T-cell (primary cell): ENCODE measurements around the gene MSH4. TPM values are rescaled to one million over a fixed set of nuclear protein-coding genes. Genes with fewer than 3 reads are reported as not detected.

Experiments
- ATAC-seq, 4 experiments: fragments of 200-7000 bp in 3 of 4; fragments of 150-1000 bp in 1 of 4; cut with Tn5 transposase; replicated peaks in 1 of 4; 1 replicate in 3 of 4; 2 replicates in 1 of 4; pipeline ENCODE4 v1.10.0; 2021; ENCODE audit warnings: moderate library complexity in 3 of 4, mild to moderate bottlenecking in 2 of 4, moderate number of reproducible peaks in 1 of 4
- CTCF ChIA-PET, 2 donors: fragments of 300-600 bp; sonication (Branson Sonifier 250); formaldehyde crosslinking; loops; one replicate each; lab custom pipeline; 2022; ENCODE audit warnings: antibody characterized with exemption in 2 of 2; lab: Charles Lee
- POLR2A ChIA-PET, 2 donors: fragments of 300-600 bp; sonication (Branson Sonifier 250); formaldehyde crosslinking; loops; one replicate each; lab custom pipeline; 2022; ENCODE audit warnings: antibody characterized with exemption in 2 of 2; lab: Charles Lee
- DNase-seq, 35 experiments: peaks; one replicate each; pipeline versions ENCODE4 v3.0.0 to v3.0.0-alpha.2; 2013 to 2023
- H3K27ac ChIP-seq: one replicate; pipeline ENCODE4 v1.5.1; 2013; ENCODE audit warnings: low read length
- H3K27me3 ChIP-seq, 2 experiments: replicated peaks in 1 of 2; 1 replicate in 1 of 2; 2 replicates in 1 of 2; pipeline versions ENCODE4 v1.6.1 to v1.7.0; 2013; ENCODE audit warnings: low read length in 1 of 2, mixed read lengths in 1 of 2; ENCODE audit not compliant: control insufficient read depth in 2 of 2, insufficient read depth in 2 of 2; ENCODE audit errors: extremely low read depth in 1 of 2
- H3K36me3 ChIP-seq, 2 donors: 1 replicate in 1 of 2; 2 replicates in 1 of 2; pipeline versions ENCODE4 v1.6.1 to v1.7.0; 2013; ENCODE audit warnings: low read length in 1 of 2; ENCODE audit not compliant: control insufficient read depth in 2 of 2, insufficient read depth in 1 of 2; ENCODE audit errors: extremely low read depth in 1 of 2
- H3K4me1 ChIP-seq, 2 experiments: 1 replicate in 1 of 2; 2 replicates in 1 of 2; pipeline versions ENCODE4 v1.6.1 to v1.7.0; 2013; ENCODE audit warnings: low read length in 2 of 2, mixed read lengths in 1 of 2; ENCODE audit not compliant: insufficient read depth in 2 of 2, control insufficient read depth in 1 of 2; ENCODE audit errors: extremely low read depth in 1 of 2
- H3K4me3 ChIP-seq, 2 donors: 1 replicate in 1 of 2; 2 replicates in 1 of 2; pipeline versions ENCODE4 v1.5.1 to v1.7.0; 2013; ENCODE audit warnings: mild to moderate bottlenecking in 2 of 2, low read length in 1 of 2, moderate library complexity in 1 of 2; ENCODE audit not compliant: control insufficient read depth in 1 of 2; ENCODE audit errors: extremely low read depth in 1 of 2
- H3K9me3 ChIP-seq: 2 replicates; pipeline ENCODE4 v1.7.0; 2013
- H3K27ac Mint-ChIP-seq, 2 donors: one replicate each; pipeline ENCODE4 v1.8.0; 2020 to 2021; ENCODE audit warnings: mild to moderate bottlenecking in 2 of 2, mixed read lengths in 2 of 2
- H3K27me3 Mint-ChIP-seq, 2 donors: one replicate each; pipeline ENCODE4 v1.8.0; 2021 to 2022; ENCODE audit warnings: mixed read lengths in 2 of 2
- H3K36me3 Mint-ChIP-seq: one replicate; pipeline ENCODE4 v1.8.0; 2021; ENCODE audit warnings: mixed read lengths
- H3K4me1 Mint-ChIP-seq, 3 donors: one replicate each; pipeline ENCODE4 v1.8.0; 2020 to 2022; ENCODE audit warnings: mixed read lengths in 3 of 3, mild to moderate bottlenecking in 1 of 3
- H3K4me3 Mint-ChIP-seq, 3 donors: one replicate each; pipeline ENCODE4 v1.8.0; 2020 to 2022; ENCODE audit warnings: mild to moderate bottlenecking in 3 of 3, mixed read lengths in 3 of 3, moderate library complexity in 3 of 3
- H3K9me3 Mint-ChIP-seq, 3 donors: one replicate each; pipeline ENCODE4 v1.8.0; 2020 to 2022; ENCODE audit warnings: mixed read lengths in 3 of 3
- WGBS: methylation state at CpG from one replicate; pipeline ENCODE4 v1.1.5; 2013; ENCODE audit warnings: missing lambda C conversion rate; ENCODE audit not compliant: insufficient coverage; 5-methylcytosine and 5-hydroxymethylcytosine counted together
- total RNA-seq, 35 experiments: library from RNA in 6 of 35; stranded (reverse) in 6 of 35; fragments of 120-200 nt in 1 of 35; gene quantifications; one replicate each; pipeline versions ENCODE4 v1.2.1 to v1.2.4 and lab custom pipeline; 2013 to 2026

Gene MSH4
- total RNA-seq, 5 donors from 2014 or later (not counting 1 experiment from before 2014, with no cell fraction given), result 0.41 to 0.54 (median 0.43) TPM; not detected in 1

DNA sequence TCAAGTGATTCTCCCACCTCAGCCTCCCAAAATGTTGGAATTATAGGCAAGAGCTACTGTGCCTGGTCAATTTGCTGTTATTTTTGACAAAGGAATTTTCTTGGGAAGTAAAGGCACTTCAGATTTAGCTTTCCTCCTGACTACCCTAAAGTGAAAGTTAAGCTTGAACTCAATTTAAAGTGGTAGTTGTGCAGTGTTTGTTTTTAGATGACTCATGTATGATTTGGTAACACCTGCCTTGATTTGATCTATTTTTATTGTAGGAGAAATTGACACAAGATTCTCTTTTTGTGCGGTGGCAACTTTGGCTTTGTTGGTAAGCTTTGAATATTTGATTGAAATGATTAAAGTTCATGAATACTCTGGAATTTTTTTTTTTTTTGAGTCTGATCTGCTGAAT is 5.7 kb upstream of the MSH4 start:
- Histone ChIP-seq H3K4me1 (peaks cover 14 to 23% of the 10 kb centered on the region in 2 experiments), H3K27me3 (no peaks in the 10 kb centered on the region), H3K4me3 (no peak overlapping the region), H3K36me3 (peaks cover 2 to 61% of the 10 kb centered on the region in 2 donors), H3K27ac (peak overlapping the region; percentile 59), H3K9me3 (no peaks in the 10 kb centered on the region)
- POLR2A ChIA-PET, result no interaction called here
- Mint-ChIP-seq H3K9me3 (no peaks in the 10 kb centered on the region), H3K4me3 (peak overlapping the region; percentile 51 to 99 (median 99)), H3K36me3 (peaks cover 66% of the 10 kb centered on the region), H3K27ac (peak overlapping the region; percentile 85 to 89), H3K4me1 (peaks cover 63 to 71% (median 64%) of the 10 kb centered on the region in 3 donors), H3K27me3 (no peaks in the 10 kb centered on the region)
- CTCF ChIA-PET, result interaction anchor here (0.6 to 0.7 kb wide), 4 partner anchors 9 to 1010 kb away, joined by 3 to 7 read pairs (median 6); no protein-coding TSS in a partner anchor
- no peak for DNase-seq
- ATAC-seq, result no peak
- 0% methylated on average over 1 of the region's 1 CpG for WGBS

DNA sequence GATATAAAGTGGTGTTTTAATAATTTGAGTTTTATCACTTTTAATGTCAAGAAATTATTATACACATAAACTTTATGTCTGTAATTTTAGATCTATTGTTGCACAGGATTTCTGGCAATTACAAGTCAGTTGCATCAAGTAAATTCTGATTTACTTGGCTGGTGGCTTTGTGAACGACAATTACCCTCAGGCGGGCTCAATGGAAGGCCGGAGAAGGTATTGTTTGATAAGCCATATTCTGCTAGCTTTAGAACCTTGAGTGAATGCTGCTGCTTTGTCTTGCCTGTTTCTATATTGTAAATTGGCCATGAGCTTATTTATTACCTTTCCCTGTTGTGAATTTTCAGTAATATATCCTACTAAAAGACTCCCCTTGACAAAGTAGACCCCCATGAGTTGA is 4.6 kb upstream of the MSH4 start:
- WGBS, result 94% methylated on average over 3 of the region's 3 CpGs
- Mint-ChIP-seq H3K27ac (no peak overlapping the region), H3K27me3 (no peaks in the 10 kb centered on the region), H3K4me1 (peaks cover 58 to 60% (median 60%) of the 10 kb centered on the region in 3 donors), H3K9me3 (no peaks in the 10 kb centered on the region), H3K36me3 (peaks cover 73% of the 10 kb centered on the region), H3K4me3 (no peak overlapping the region)
- CTCF ChIA-PET, result no interaction called here
- POLR2A ChIA-PET, result no interaction called here
- Histone ChIP-seq H3K4me1 (peaks cover 14 to 23% of the 10 kb centered on the region in 2 experiments), H3K36me3 (peaks cover 2 to 67% of the 10 kb centered on the region in 2 donors), H3K27ac (no peak overlapping the region), H3K27me3 (no peaks in the 10 kb centered on the region), H3K4me3 (no peak overlapping the region), H3K9me3 (no peaks in the 10 kb centered on the region)
- no peak for ATAC-seq
- no peak for DNase-seq

DNA sequence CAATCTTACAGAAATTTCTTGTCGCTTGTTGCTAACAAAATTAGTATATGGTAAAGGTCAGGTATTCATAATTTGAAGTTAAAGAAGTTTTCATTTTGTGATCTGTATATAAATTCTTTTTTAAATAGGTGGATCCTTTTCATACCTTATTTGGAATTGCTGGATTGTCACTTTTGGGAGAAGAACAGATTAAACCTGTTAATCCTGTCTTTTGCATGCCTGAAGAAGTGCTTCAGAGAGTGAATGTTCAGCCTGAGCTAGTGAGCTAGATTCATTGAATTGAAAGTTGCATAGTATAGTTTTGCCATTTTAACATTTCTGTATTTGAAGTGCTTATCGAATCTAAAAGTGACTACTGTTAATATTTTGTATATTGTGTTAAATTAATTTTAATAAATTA is 2.3 kb upstream of the MSH4 start:
- no peak for ATAC-seq
- ChIA-PET POLR2A (no interaction called here), CTCF (no interaction called here)
- no peak overlapping the region for H3K4me3 Mint-ChIP-seq
- H3K27ac ChIP-seq, result no peak overlapping the region
- H3K4me1 ChIP-seq, result peaks cover 5 to 8% of the 10 kb centered on the region in 2 experiments
- no peak overlapping the region for H3K27ac Mint-ChIP-seq
- peaks cover 37 to 44% (median 38%) of the 10 kb centered on the region in 3 donors for H3K4me1 Mint-ChIP-seq
- no peaks in the 10 kb centered on the region for H3K27me3 ChIP-seq
- H3K36me3 Mint-ChIP-seq, result peaks cover 64% of the 10 kb centered on the region
- DNase-seq, result no peak
- no peaks in the 10 kb centered on the region for H3K9me3 ChIP-seq
- no peaks in the 10 kb centered on the region for H3K9me3 Mint-ChIP-seq
- no peaks in the 10 kb centered on the region for H3K27me3 Mint-ChIP-seq
- no peak overlapping the region for H3K4me3 ChIP-seq
- WGBS, result no CpG with 5 or more reads among the region's 2 CpGs
- H3K36me3 ChIP-seq, result peaks cover 7 to 65% of the 10 kb centered on the region in 2 donors

GRCh38 chr1:75795703-75796193 is 934 bp upstream of the MSH4 start:
- CTCF ChIA-PET, result interaction anchor here in 1 of 2 donors (0.6 kb wide), 1 partner anchor 1995 kb away, joined by 3 read pairs; no protein-coding TSS in a partner anchor
- H3K4me1 Mint-ChIP-seq, result peaks cover 23 to 30% (median 25%) of the 10 kb centered on the region in 3 donors
- no peak overlapping the region for H3K4me3 ChIP-seq
- H3K27me3 Mint-ChIP-seq, result no peaks in the 10 kb centered on the region
- peak in 2 of 4 experiments; percentile 12 to 38 for ATAC-seq
- POLR2A ChIA-PET, result interaction anchor here in 1 of 2 donors (0.5 to 0.7 kb wide), 2 partner anchors 29 to 1584 kb away, joined by 7 to 12 read pairs; no protein-coding TSS in a partner anchor
- no peaks in the 10 kb centered on the region for H3K9me3 ChIP-seq
- no peaks in the 10 kb centered on the region for H3K27me3 ChIP-seq
- DNase-seq, result no peak
- peaks cover 7 to 55% of the 10 kb centered on the region in 2 donors for H3K36me3 ChIP-seq
- H3K4me1 ChIP-seq, result peaks cover 0 to 3% of the 10 kb centered on the region in 2 experiments
- H3K4me3 Mint-ChIP-seq, result no peak overlapping the region
- H3K9me3 Mint-ChIP-seq, result no peaks in the 10 kb centered on the region
- H3K36me3 Mint-ChIP-seq, result peaks cover 50% of the 10 kb centered on the region
- H3K27ac ChIP-seq, result no peak overlapping the region
- H3K27ac Mint-ChIP-seq, result no peak overlapping the region
- 79% methylated on average over 4 of the region's 4 CpGs for WGBS

- ATAC-seq, result no peak
- ChIA-PET CTCF (no interaction called here), POLR2A (no interaction called here)
Measured at GRCh38 chr1:75797273-75797588, 549 bp downstream of the MSH4 start.

GRCh38 chr1:75797606-75798216 is 1.0 kb downstream of the MSH4 start:
- H3K36me3 Mint-ChIP-seq, result peaks cover 34% of the 10 kb centered on the region
- Histone ChIP-seq H3K4me3 (no peak overlapping the region), H3K4me1 (no peaks in the 10 kb centered on the region), H3K9me3 (no peaks in the 10 kb centered on the region), H3K27ac (no peak overlapping the region), H3K27me3 (no peaks in the 10 kb centered on the region), H3K36me3 (peaks cover 7 to 37% of the 10 kb centered on the region in 2 donors)
- no peak overlapping the region for H3K4me3 Mint-ChIP-seq
- H3K27me3 Mint-ChIP-seq, result no peaks in the 10 kb centered on the region
- no peak for DNase-seq
- POLR2A ChIA-PET, result no interaction called here
- CTCF ChIA-PET, result no interaction called here
- ATAC-seq, result no peak
- no peak overlapping the region for H3K27ac Mint-ChIP-seq
- 100% methylated on average over 2 of the region's 13 CpGs for WGBS
- H3K4me1 Mint-ChIP-seq, result peaks cover 9 to 17% (median 10%) of the 10 kb centered on the region in 3 donors
- H3K9me3 Mint-ChIP-seq, result no peaks in the 10 kb centered on the region

More at GRCh38 chr1:75797273-75797588, 549 bp downstream of the MSH4 start:
- no peak overlapping the region for H3K4me3 ChIP-seq
- 50% methylated on average over 2 of the region's 6 CpGs for WGBS
- no peak for DNase-seq
- Mint-ChIP-seq H3K9me3 (no peaks in the 10 kb centered on the region), H3K36me3 (peaks cover 38% of the 10 kb centered on the region), H3K4me1 (peaks cover 11 to 17% (median 13%) of the 10 kb centered on the region in 3 donors), H3K4me3 (no peak overlapping the region), H3K27ac (no peak overlapping the region), H3K27me3 (no peaks in the 10 kb centered on the region)
- peaks cover 7 to 42% of the 10 kb centered on the region in 2 donors for H3K36me3 ChIP-seq
- no peaks in the 10 kb centered on the region for H3K27me3 ChIP-seq
- H3K9me3 ChIP-seq, result no peaks in the 10 kb centered on the region
- no peaks in the 10 kb centered on the region for H3K4me1 ChIP-seq
- no peak overlapping the region for H3K27ac ChIP-seq
